Measurements from ENCODE around the gene CACNA1B.

CACNA1B gene

DNA sequence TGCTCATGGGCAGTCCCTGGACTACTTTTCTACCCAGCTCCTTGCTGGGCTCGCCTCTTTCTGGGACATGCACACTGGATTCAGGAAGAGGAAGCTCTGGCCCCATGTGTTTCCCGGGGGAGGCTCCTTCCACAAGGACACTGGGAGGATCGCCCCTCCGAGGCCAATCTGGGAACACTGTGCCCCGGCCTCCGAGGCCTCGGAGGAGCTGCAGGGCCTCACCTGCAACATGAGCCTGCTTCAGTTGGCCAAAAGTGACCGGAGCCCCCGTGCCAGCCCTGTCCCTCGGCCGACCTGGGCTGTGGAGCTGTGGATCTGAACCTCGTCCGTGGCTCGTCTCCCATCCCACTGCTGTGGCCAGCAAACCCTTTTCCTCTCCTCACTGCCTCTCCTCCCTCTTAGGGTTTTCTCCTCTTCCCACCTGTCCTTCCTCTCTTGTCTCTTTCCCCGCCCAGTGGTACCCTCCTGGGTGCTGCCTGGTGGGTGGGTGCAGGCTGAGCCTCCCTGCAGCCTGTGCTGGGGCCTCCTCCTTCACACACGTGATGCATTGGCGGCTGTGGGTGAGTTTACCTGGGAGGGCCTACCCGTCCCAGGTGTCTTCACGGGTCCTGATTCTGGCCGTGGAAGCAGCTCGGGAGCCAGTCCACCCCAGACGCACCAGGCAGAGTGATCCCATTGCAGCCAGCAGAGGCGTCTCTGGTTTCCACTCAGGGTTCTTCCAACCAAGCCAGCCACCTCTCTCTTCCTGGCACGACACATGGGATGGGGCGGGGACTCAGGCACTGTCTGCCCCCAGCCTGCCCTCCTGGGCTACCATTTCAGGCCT lies 241.8 kb downstream of the CACNA1B start:
- H3K9ac ChIP-seq, result no peak overlapping the region
- no peak overlapping the region for H3K4me3 ChIP-seq (IDR thresholded peaks at IDR 0.05; ENCODE audit: insufficient read depth, low read depth, low read length)
- H3K27me3 ChIP-seq (ENCODE audit: insufficient read depth, low read depth), result peaks cover 8% of the 10 kb centered on the region; the same call in 1 of the 2 replicates
- TF ChIP-seq, protein P1, sequence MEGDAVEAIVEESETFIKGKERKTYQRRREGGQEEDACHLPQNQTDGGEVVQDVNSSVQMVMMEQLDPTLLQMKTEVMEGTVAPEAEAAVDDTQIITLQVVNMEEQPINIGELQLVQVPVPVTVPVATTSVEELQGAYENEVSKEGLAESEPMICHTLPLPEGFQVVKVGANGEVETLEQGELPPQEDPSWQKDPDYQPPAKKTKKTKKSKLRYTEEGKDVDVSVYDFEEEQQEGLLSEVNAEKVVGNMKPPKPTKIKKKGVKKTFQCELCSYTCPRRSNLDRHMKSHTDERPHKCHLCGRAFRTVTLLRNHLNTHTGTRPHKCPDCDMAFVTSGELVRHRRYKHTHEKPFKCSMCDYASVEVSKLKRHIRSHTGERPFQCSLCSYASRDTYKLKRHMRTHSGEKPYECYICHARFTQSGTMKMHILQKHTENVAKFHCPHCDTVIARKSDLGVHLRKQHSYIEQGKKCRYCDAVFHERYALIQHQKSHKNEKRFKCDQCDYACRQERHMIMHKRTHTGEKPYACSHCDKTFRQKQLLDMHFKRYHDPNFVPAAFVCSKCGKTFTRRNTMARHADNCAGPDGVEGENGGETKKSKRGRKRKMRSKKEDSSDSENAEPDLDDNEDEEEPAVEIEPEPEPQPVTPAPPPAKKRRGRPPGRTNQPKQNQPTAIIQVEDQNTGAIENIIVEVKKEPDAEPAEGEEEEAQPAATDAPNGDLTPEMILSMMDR (conservative IDR thresholded peaks at IDR 0.05; ENCODE audit: low read depth, low read length), result no peak
- H4K20me1 ChIP-seq (ENCODE audit: insufficient read depth), result no peaks in the 10 kb centered on the region
- no peak overlapping the region for H3K27ac ChIP-seq
- no peaks in the 10 kb centered on the region for H3K36me3 ChIP-seq (ENCODE audit: insufficient read depth)
- no peak overlapping the region for H3K4me2 ChIP-seq
- H2AFZ ChIP-seq (ENCODE audit: low read depth), result no peak overlapping the region
- H3K79me2 ChIP-seq (ENCODE audit: insufficient read depth, low read depth), result no peaks in the 10 kb centered on the region
- H3K4me1 ChIP-seq (ENCODE audit: low read depth, poor library complexity, severe bottlenecking), result no peaks in the 10 kb centered on the region

DNA sequence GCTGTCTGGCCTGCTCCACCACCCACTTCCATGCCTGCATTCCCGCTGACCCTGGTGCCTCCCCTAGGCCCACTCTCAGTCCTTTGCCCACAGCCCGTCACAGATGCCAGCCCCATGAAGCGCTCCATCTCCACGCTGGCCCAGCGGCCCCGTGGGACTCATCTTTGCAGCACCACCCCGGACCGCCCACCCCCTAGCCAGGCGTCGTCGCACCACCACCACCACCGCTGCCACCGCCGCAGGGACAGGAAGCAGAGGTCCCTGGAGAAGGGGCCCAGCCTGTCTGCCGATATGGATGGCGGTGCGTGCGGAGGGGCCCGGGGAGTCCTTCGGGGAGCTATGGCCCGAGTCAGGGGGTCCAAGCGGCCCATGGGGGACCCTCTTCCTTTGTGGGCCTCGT lies 242.5 kb downstream of the CACNA1B start:
- no peak overlapping the region for H3K4me2 ChIP-seq
- no peaks in the 10 kb centered on the region for H3K4me1 ChIP-seq (ENCODE audit: low read depth, poor library complexity, severe bottlenecking)
- no peak overlapping the region for H3K4me3 ChIP-seq (IDR thresholded peaks at IDR 0.05; ENCODE audit: insufficient read depth, low read depth, low read length)
- H3K36me3 ChIP-seq (ENCODE audit: insufficient read depth), result no peaks in the 10 kb centered on the region
- no peak overlapping the region for H2AFZ ChIP-seq (ENCODE audit: low read depth)
- peaks cover 8% of the 10 kb centered on the region; the same call in 1 of the 2 replicates for H3K27me3 ChIP-seq (ENCODE audit: insufficient read depth, low read depth)
- H3K79me2 ChIP-seq (ENCODE audit: insufficient read depth, low read depth), result no peaks in the 10 kb centered on the region
- H4K20me1 ChIP-seq (ENCODE audit: insufficient read depth), result no peaks in the 10 kb centered on the region
- TF ChIP-seq, protein P1 (conservative IDR thresholded peaks at IDR 0.05; ENCODE audit: low read depth, low read length), result no peak
- H3K27ac ChIP-seq, result no peak overlapping the region
- no peak overlapping the region for H3K9ac ChIP-seq

DNA sequence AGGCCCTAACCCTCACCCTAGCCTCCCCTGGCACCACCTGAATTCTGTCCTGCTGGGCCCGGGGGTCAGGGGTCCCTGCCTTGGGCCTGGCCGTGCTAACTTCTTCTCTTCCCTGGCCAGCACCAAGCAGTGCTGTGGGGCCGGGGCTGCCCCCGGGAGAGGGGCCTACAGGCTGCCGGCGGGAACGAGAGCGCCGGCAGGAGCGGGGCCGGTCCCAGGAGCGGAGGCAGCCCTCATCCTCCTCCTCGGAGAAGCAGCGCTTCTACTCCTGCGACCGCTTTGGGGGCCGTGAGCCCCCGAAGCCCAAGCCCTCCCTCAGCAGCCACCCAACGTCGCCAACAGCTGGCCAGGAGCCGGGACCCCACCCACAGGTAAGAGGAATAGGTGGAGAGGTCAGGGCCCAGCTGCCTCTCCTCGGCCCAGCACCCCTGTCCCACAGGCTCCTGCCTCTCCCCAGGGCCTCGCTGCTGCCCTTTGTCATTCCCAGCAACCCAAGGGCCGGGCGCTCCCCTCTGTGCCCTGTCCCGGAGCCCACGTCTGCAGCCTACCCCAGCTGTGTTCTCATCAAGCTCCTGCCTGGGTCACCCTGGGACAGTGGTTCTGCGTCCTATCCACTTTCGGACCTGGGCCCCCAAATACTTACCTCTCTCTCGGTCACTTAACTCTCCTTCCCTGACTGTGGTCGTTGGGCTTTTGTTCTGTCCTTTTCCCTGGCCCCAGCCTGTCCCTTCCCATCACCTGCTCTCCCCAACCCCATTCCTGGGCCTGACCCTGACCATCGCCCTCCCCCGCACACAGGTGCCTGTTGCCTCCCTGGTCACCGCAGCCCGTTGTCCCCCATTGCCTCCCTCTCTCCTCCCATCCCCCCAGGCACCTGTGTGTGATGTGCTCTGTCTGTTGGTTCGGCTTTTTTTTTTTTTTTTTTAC lies 243.2 kb downstream of the CACNA1B start:
- Histone ChIP-seq H3K36me3 (ENCODE audit: insufficient read depth) (no peaks in the 10 kb centered on the region), H3K4me3 (IDR thresholded peaks at IDR 0.05; ENCODE audit: insufficient read depth, low read depth, low read length) (no peak overlapping the region), H3K4me1 (ENCODE audit: low read depth, poor library complexity, severe bottlenecking) (peaks cover under 1% of the 10 kb centered on the region), H3K79me2 (ENCODE audit: insufficient read depth, low read depth) (no peaks in the 10 kb centered on the region), H3K27me3 (ENCODE audit: insufficient read depth, low read depth) (peaks cover 8% of the 10 kb centered on the region; the same call in 1 of the 2 replicates), H2AFZ (ENCODE audit: low read depth) (no peak overlapping the region), H4K20me1 (ENCODE audit: insufficient read depth) (no peaks in the 10 kb centered on the region), H3K9ac (no peak overlapping the region), H3K27ac (no peak overlapping the region), H3K4me2 (no peak overlapping the region)
- TF ChIP-seq, protein P1 (conservative IDR thresholded peaks at IDR 0.05; ENCODE audit: low read depth, low read length), result no peak

DNA sequence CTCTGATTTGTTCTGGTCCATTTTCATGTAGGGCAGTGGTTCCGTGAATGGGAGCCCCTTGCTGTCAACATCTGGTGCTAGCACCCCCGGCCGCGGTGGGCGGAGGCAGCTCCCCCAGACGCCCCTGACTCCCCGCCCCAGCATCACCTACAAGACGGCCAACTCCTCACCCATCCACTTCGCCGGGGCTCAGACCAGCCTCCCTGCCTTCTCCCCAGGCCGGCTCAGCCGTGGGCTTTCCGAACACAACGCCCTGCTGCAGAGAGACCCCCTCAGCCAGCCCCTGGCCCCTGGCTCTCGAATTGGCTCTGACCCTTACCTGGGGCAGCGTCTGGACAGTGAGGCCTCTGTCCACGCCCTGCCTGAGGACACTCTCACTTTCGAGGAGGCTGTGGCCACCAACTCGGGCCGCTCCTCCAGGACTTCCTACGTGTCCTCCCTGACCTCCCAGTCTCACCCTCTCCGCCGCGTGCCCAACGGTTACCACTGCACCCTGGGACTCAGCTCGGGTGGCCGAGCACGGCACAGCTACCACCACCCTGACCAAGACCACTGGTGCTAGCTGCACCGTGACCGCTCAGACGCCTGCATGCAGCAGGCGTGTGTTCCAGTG lies 244.0 kb downstream of the CACNA1B start:
- H3K79me2 ChIP-seq (ENCODE audit: insufficient read depth, low read depth), result no peaks in the 10 kb centered on the region
- H3K36me3 ChIP-seq (ENCODE audit: insufficient read depth), result no peaks in the 10 kb centered on the region
- H3K9ac ChIP-seq, result no peak overlapping the region
- H3K4me2 ChIP-seq, result no peak overlapping the region
- no peak overlapping the region for H3K27ac ChIP-seq
- peaks cover 8% of the 10 kb centered on the region; the same call in 1 of the 2 replicates for H3K27me3 ChIP-seq (ENCODE audit: insufficient read depth, low read depth)
- TF ChIP-seq, protein P1 (conservative IDR thresholded peaks at IDR 0.05; ENCODE audit: low read depth, low read length), result no peak
- H4K20me1 ChIP-seq (ENCODE audit: insufficient read depth), result no peaks in the 10 kb centered on the region
- H3K4me3 ChIP-seq (IDR thresholded peaks at IDR 0.05; ENCODE audit: insufficient read depth, low read depth, low read length), result no peak overlapping the region
- H2AFZ ChIP-seq (ENCODE audit: low read depth), result no peak overlapping the region
- peaks cover 3% of the 10 kb centered on the region for H3K4me1 ChIP-seq (ENCODE audit: low read depth, poor library complexity, severe bottlenecking)

Measured in KMS-11 (cell line).